ENCODE results near the gene SLC18B1.

- TF ChIP-seq, protein P1, sequence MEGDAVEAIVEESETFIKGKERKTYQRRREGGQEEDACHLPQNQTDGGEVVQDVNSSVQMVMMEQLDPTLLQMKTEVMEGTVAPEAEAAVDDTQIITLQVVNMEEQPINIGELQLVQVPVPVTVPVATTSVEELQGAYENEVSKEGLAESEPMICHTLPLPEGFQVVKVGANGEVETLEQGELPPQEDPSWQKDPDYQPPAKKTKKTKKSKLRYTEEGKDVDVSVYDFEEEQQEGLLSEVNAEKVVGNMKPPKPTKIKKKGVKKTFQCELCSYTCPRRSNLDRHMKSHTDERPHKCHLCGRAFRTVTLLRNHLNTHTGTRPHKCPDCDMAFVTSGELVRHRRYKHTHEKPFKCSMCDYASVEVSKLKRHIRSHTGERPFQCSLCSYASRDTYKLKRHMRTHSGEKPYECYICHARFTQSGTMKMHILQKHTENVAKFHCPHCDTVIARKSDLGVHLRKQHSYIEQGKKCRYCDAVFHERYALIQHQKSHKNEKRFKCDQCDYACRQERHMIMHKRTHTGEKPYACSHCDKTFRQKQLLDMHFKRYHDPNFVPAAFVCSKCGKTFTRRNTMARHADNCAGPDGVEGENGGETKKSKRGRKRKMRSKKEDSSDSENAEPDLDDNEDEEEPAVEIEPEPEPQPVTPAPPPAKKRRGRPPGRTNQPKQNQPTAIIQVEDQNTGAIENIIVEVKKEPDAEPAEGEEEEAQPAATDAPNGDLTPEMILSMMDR (IDR thresholded peaks at IDR 0.05; ENCODE audit: low read depth, low read length, missing input control), result peak; percentile 30
- TF ChIP-seq TAF1 (conservative IDR thresholded peaks at IDR 0.05) (no peak), ZBTB33 (IDR thresholded peaks at IDR 0.05) (no peak)
- TF ChIP-seq, protein P2, sequence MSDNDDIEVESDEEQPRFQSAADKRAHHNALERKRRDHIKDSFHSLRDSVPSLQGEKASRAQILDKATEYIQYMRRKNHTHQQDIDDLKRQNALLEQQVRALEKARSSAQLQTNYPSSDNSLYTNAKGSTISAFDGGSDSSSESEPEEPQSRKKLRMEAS (IDR thresholded peaks at IDR 0.05), result no peak
These were observed 17.6 kb downstream of the SLC18B1 start for GRCh38 chr6:132780770-132781371.

Measured in liver (tissue), 3 donors.